Inferior parietal cortex (tissue), 1 donor: ENCODE measurements around the gene SEMA6C.
A peak's percentile ranks its signal among the peaks of the same experiment; 100 is the strongest.
"Not testable (repeated sequence)": the region's sequence is repeated elsewhere in the genome, so short reads cannot be mapped to it uniquely, and the experiment has no call there.

Experiments
- DNase-seq: peaks from one replicate; pipeline ENCODE4 v3.0.0-alpha.2; 2016; ENCODE audit errors: extremely low spot score

The SEMA6C gene

DNA sequence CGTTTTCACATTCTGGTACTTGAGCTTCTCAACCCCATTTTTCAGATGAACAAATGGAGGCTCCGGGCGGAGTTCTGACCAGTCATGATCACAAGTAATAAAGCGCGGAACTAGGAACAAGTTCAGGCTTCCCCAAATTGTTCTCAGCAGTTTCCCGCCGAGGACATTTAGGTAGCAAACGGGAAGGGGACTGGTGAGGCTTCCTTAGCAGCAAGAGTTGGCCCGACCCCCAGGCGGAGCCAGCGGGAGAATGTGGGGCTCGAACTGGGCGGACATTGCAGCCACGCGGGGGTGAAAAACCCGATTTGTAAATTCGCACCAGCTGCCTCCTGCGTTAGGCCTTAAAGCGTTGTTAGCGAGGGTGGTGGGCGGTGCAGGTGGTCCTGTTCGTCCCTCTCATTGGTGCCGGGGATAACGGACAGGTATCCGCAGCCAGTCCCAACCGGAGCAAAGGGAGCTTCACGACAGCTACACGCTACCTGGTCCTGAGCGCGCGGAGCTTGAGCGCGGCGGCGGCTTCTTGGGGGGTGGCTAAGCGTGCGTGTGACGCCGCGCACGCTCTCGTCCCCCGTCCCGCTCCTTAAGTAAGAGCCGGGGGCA, 15.3 kb downstream of the SEMA6C start:
- peak; percentile 66 for DNase-seq

DNA sequence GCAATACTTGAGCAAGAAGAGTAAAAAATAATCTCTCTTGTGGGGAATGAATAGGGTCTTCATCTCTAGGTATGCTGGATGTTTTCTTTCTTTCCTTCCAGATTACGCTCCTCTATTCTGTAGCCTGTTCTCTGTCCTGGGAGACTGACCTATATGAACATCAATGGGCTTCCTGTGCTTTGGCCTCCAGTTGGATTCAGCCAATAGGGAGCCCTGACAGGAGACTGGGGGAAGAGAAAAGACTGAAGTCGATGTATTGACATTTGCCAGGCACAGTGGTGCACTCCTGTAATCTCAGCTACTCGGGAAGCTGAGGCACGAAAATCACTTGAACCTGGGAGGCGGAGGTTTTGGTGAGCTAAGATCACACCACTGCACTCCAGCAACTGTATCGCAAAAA, 17.6 kb downstream of the SEMA6C start:
- DNase-seq = no peak

DNA sequence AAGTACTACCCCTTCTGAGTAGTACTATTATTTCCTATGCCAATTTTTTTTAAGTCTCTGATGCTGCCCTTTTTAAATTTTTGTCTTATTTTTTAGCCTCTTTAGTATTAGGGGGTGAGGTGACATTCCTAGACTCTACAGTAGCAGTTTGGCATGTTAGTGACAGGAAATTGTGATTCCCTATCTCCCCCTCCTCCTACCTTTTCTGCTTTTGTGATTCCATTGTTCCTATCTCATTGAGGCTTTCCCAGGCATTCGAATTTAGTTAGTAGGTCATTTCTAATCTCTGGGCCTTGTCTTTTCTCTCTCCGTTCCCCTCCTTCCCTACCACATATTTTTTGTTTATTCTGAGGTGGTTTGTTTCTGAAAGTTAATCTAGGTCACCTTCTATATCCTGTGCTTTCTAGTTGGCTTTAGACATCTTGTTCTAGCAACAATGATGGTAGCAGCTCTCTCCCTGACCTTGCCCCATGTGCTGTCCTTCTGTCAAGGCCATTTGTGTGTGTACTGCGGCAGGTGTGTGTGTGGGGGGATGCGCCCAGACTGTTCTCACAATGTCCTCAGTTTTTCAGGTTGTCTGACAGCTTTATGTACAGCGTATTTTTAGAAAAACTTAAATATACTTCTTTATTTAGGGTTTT, 21.5 kb downstream of the SEMA6C start:
- DNase-seq = no peak

DNA sequence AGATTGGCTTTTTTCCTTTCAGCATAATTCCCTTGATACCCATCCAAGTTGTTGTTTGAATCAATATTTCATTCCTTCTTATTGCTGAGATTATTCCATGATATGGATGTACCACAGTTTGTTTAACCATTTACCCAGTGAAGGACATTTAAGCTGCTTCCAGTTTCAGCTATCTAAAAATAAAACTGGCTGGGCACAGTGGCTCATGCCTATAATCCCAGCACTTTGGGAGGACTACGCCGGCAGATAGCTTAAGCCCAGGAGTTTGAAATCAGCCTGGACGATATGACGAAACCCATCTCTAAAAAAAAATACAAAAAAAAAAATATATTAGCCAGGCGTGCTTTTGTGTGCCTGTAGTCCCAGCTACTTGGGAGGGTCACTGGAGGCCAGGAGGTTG, 32.6 kb downstream of the SEMA6C start:
- DNase-seq = no peak

DNA sequence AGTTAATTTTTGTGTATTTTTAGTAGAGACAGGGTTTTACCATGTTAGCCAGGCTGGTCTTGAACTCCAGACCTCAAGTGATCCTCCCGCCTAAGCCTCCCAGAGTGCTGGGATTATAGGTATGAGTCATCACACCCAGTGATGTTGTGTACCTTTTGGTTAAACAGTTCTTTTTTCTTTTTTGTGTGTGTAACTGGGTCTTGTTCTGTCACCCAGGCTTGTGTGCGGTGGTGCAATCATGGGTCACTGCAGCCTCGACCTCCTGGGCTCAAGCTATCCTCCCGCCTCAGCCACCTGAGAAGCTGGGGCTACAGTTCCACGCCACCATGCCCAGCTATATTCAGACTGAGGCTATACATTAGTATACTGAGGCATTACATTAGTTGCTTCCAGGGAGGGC, 38.1 kb downstream of the SEMA6C start:
- DNase-seq = no peak

DNA sequence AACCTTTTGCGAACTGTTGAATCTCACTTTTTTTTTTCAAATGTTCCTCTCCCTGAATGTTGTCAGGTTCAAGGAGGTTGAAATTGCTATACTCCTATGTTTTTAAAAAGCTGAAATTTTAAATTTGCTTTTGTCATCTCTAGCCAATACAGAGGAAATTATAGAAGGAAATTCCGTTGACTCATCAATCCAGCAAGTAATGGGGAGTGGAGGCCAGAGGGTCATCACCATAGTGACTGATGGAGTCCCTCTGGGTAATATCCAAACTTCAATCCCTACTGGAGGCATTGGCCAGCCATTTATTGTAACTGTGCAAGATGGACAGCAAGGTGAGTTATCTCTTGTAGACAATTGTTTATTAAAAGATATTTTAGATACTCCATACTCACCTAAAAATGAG, 39.5 kb downstream of the SEMA6C start:
- no peak for DNase-seq

DNA sequence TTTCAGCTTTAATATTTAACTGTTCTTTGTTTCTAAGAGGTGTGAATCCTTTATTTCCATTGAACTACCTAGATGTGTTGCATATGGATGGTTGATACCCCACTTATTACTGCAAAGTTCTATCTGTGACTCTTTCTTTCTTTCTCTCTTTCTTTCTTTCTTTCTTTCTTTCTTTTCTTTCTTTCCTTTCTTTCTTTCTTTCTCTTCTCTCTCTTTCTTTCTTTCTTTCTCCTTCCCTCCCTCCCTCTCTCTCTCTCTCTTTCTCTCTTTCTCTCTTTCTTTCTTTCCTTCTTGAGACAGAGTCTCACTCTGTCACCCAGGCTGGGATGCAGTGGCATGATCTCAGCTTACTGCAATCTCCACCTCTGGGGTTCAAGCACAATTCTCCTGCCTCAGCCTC, 41.8 kb downstream of the SEMA6C start:
- no peak for DNase-seq

DNA sequence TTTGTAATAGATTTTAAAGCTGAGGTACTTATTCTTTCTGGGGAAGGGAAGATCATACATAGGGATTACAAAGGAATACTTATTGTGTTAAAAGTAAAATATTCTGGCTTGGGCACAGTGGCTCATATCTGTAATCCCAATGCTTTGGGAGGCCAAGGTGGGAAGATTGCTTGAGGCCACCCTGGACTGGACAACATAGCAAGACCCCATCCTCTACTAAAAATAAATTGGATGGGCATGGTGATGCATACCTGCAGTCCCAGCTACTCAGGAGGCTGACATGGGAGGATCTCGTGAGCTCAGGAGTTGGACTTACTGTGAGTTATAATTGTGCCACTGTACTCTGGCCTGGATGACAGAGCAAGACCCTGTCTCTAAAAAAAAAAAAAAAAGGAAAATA, 48.3 kb downstream of the SEMA6C start:
- no peak for DNase-seq

DNA sequence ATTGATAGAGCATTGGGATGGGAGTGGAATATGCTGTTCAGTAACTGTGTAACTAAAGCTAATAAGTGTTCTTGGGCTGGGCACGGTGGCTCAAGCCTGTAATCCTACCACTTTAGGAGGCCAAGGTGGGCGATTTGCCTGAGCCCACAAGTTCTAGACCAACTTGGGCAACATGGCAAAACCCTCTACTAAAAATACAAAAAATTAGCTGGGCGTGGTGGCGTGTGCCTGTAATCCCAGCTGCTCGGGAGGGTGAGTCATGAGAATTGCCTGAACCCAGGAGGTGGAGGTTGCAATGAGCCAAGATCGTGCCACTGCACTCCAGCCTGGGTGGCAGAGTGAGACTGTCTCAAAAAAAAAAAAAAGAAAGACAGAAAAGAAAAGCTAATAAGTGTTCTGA, 49.0 kb downstream of the SEMA6C start:
- DNase-seq = not testable (repeated sequence)

DNA sequence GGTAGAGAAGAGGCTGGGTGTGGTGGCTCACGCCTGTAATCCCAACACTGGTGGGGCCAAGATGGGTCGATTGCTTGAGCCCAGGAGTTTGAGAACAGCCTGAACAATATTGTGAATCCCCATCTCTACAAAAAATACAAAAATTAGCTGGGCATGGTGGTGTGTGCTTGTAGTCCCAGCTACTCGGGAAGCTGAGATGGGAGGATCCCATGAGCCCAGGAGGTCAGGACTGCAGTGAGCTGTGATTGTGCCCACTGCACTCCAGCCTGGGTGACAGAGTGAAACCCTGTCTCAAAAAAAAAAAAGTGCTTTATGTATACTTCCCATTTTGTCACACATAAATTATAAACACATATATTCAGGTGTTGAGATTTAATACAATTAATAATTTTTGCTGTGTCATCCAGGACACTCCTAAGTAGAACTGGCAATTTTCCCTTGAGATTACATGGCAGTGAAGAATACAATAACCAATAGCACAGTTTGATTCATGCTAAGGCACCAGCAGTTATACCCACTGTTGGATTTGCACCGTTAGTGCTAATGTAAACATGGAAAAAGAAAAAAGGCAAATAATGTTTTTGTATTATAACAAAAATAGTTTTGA, 60.4 kb downstream of the SEMA6C start:
- DNase-seq = no peak
